Gastrocnemius medialis (tissue), 4 donors: ENCODE measurements around the gene RBMS3.

Source experiments
- POLR2A ChIP-seq, 2 donors: fragments of 450-650 bp; IDR thresholded peaks; one replicate each; pipeline ENCODE4 v1.6.1; 2017; ENCODE audit warnings: antibody characterized with exemption in 2 of 2, mild to moderate bottlenecking in 2 of 2, moderate library complexity in 2 of 2
- TF ChIP-seq, protein P1 (sequence below), 5 experiments: fragments of 450-650 bp in 3 of 5; fragments of 200-600 bp in 2 of 5; sonication (generic) in 2 of 5; IDR thresholded peaks in 4 of 5; conservative IDR thresholded peaks in 1 of 5; 1 replicate in 4 of 5; 2 replicates in 1 of 5; pipeline ENCODE4 v1.5.1; 2016 to 2019; ENCODE audit warnings: antibody characterized with exemption in 5 of 5, mild to moderate bottlenecking in 3 of 5, moderate library complexity in 3 of 5

DNA sequence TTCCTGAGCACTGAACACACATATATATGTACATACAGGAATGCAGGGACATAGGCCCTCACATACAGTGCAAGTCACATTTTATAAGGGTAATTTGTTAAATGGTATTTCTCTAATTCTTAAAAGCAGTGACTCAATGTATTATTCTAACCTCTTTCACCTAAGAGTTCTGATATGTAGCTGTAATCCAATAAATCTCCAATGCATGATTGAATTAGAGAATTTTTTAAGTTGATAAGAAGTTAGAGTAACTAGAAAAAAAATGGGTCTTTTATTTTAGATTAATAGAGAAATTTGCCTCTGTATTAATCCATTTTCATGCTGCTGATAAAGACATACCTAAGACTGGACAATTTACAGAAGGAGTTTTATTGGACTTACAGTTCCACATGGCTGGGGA, 98.2 kb downstream of the RBMS3 start:
- TF ChIP-seq, protein P1, sequence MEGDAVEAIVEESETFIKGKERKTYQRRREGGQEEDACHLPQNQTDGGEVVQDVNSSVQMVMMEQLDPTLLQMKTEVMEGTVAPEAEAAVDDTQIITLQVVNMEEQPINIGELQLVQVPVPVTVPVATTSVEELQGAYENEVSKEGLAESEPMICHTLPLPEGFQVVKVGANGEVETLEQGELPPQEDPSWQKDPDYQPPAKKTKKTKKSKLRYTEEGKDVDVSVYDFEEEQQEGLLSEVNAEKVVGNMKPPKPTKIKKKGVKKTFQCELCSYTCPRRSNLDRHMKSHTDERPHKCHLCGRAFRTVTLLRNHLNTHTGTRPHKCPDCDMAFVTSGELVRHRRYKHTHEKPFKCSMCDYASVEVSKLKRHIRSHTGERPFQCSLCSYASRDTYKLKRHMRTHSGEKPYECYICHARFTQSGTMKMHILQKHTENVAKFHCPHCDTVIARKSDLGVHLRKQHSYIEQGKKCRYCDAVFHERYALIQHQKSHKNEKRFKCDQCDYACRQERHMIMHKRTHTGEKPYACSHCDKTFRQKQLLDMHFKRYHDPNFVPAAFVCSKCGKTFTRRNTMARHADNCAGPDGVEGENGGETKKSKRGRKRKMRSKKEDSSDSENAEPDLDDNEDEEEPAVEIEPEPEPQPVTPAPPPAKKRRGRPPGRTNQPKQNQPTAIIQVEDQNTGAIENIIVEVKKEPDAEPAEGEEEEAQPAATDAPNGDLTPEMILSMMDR (IDR thresholded peaks at IDR 0.05 in 4 of 5, conservative IDR thresholded peaks at IDR 0.05 in 1 of 5): no peak
- no peak for TF ChIP-seq POLR2A (IDR thresholded peaks at IDR 0.05)
